ENCODE measurements around the gene CDCP2.
"Not testable (repeated sequence)": the region's sequence is repeated elsewhere in the genome, so short reads cannot be mapped to it uniquely, and the experiment has no call there.

The CDCP2 gene

DNA sequence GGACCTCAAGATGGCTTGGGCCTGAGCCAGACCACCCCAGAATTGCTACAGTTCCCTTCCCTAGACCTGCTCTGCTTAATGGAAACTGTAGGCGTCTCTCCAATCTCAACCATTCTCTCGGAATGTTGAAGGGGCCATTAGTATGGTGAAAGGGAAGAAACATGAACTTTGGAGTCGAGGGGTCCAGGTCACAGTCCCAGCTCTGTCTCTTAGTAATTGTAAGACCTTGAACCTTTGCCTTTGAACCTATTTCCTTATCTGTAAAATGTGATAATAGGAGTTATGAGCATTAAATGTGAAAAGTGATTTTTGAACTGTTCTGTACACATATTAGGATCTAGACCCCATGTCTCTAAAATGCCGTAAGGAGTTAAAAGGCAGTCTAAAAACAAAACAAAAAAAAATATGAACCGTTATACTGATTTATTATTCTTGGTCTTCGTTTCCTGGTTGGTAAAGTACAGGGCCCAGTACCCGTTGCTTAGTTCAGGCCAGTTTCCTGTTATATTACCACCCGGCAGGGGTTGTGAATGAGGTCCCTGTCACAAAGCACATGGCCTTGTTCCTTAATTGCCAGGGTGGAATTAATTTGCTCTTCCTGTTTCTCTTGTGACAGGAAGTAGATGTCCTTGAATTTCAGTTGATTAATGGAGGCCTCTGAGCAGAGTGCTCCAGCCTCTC, 57.1 kb downstream of the CDCP2 start:
- H3K27ac ChIP-seq (ENCODE audit: low read length) = no peak overlapping the region
- H3K9ac ChIP-seq (ENCODE audit: low read depth, low read length) = no peak overlapping the region
- H3K4me1 ChIP-seq (ENCODE audit: insufficient read depth, low read length) = no peaks in the 10 kb centered on the region
- no peaks in the 10 kb centered on the region for H3K27me3 ChIP-seq (ENCODE audit: insufficient read depth, low read length)
- H3K4me3 ChIP-seq (ENCODE audit: low read length) = no peak overlapping the region
- H3K9me3 ChIP-seq (ENCODE audit: insufficient read depth, low read depth, low read length) = no peaks in the 10 kb centered on the region
- no peaks in the 10 kb centered on the region for H3K36me3 ChIP-seq (ENCODE audit: insufficient read depth, low read depth, low read length)

- not testable (repeated sequence) for H3K4me1 ChIP-seq (ENCODE audit: insufficient read depth, low read length); H3K27ac ChIP-seq (ENCODE audit: low read length); H3K27me3 ChIP-seq (ENCODE audit: insufficient read depth, low read length)
Observed at GRCh38 chr1:54094730-54095105, 58.1 kb downstream of the CDCP2 start.

DNA sequence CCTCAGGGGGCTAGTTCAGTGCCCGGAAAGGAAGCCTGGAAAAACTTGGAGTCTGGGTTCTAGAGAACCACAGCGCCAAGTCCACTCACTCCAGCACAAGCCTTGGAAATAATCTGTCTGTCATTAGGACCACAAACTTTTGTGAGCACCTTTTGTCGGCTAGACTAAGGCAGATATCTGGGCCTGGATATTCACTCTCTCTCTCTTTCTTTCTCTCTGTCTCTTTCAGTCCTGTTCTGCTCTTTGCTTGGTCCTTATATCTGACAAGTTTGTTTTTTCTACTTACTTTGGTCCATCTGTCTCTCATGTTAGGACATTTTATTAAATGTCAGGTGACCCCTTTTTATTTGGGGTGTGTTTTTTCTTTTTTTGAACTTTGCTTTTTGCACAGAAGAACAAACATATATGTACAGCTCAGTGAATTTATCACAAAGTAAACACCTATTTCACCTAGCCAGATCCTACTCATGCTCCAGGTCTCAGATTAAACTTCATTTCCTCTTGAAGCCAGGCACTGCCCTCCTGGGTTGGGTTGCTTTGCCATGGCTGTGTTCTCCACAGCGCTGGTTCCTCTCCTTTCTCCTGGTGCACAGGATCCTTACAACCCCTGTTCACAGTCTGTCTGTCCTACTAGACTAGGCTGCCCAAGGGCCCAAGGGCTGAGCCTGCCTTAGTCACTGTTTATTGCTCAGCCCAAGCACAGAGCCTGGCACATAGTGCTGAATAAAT, 58.6 kb downstream of the CDCP2 start:
- no peaks in the 10 kb centered on the region for H3K36me3 ChIP-seq (ENCODE audit: insufficient read depth, low read depth, low read length)
- no peaks in the 10 kb centered on the region for H3K4me1 ChIP-seq (ENCODE audit: insufficient read depth, low read length)
- no peak overlapping the region for H3K4me3 ChIP-seq (ENCODE audit: low read length)
- no peaks in the 10 kb centered on the region for H3K27me3 ChIP-seq (ENCODE audit: insufficient read depth, low read length)
- H3K27ac ChIP-seq (ENCODE audit: low read length) = no peak overlapping the region
- no peaks in the 10 kb centered on the region for H3K9me3 ChIP-seq (ENCODE audit: insufficient read depth, low read depth, low read length)
- H3K9ac ChIP-seq (ENCODE audit: low read depth, low read length) = no peak overlapping the region

More at GRCh38 chr1:54094730-54095105, 58.1 kb downstream of the CDCP2 start:
- not testable (repeated sequence) for H3K9ac ChIP-seq (ENCODE audit: low read depth, low read length); H3K4me3 ChIP-seq (ENCODE audit: low read length); H3K36me3 ChIP-seq (ENCODE audit: insufficient read depth, low read depth, low read length); H3K9me3 ChIP-seq (ENCODE audit: insufficient read depth, low read depth, low read length)

- Histone ChIP-seq H3K4me1 (ENCODE audit: insufficient read depth, low read length) (no peaks in the 10 kb centered on the region), H3K36me3 (ENCODE audit: insufficient read depth, low read depth, low read length) (no peaks in the 10 kb centered on the region), H3K9ac (ENCODE audit: low read depth, low read length) (no peak overlapping the region), H3K27me3 (ENCODE audit: insufficient read depth, low read length) (no peaks in the 10 kb centered on the region), H3K4me3 (ENCODE audit: low read length) (no peak overlapping the region), H3K27ac (ENCODE audit: low read length) (no peak overlapping the region), H3K9me3 (ENCODE audit: insufficient read depth, low read depth, low read length) (no peaks in the 10 kb centered on the region)
Observed at GRCh38 chr1:54091666-54092065, 61.1 kb downstream of the CDCP2 start.

GRCh38 chr1:54088385-54088784, 64.4 kb downstream of the CDCP2 start:
- Histone ChIP-seq H3K9ac (ENCODE audit: low read depth, low read length) (no peak overlapping the region), H3K4me1 (ENCODE audit: insufficient read depth, low read length) (peaks cover 9% of the 10 kb centered on the region; the same call in 1 of the 2 replicates), H3K27me3 (ENCODE audit: insufficient read depth, low read length) (no peaks in the 10 kb centered on the region), H3K9me3 (ENCODE audit: insufficient read depth, low read depth, low read length) (no peaks in the 10 kb centered on the region), H3K4me3 (ENCODE audit: low read length) (no peak overlapping the region), H3K36me3 (ENCODE audit: insufficient read depth, low read depth, low read length) (no peaks in the 10 kb centered on the region), H3K27ac (ENCODE audit: low read length) (no peak overlapping the region)

GRCh38 chr1:54086754-54087153, 66.0 kb downstream of the CDCP2 start:
- Histone ChIP-seq H3K4me3 (ENCODE audit: low read length) (no peak overlapping the region), H3K9me3 (ENCODE audit: insufficient read depth, low read depth, low read length) (no peaks in the 10 kb centered on the region)

DNA sequence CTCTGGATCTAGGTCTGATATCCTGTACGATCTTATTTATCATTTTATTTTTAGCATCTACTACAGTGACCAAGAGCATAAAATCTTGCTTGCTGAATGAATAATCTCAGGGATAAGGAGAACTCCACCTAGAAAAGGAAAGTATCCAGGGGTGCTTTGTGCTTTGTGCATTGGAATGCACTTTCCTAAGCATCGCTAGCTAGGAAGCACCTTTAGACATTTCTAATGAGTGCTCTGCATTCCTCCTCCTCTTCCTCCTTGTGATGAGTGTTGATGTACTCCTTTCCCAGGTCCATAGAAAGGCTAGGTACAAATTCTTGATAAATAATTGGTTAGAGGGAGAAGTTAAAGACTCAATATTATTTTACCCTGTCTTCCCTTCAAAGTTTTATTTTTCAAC, 68.0 kb downstream of the CDCP2 start:
- Histone ChIP-seq H3K9me3 (ENCODE audit: insufficient read depth, low read depth, low read length) (no peaks in the 10 kb centered on the region), H3K4me3 (ENCODE audit: low read length) (no peak overlapping the region), H3K9ac (ENCODE audit: low read depth, low read length) (no peak overlapping the region), H3K27ac (ENCODE audit: low read length) (no peak overlapping the region), H3K36me3 (ENCODE audit: insufficient read depth, low read depth, low read length) (no peaks in the 10 kb centered on the region), H3K4me1 (ENCODE audit: insufficient read depth, low read length) (peaks cover 9% of the 10 kb centered on the region; the same call in 1 of the 2 replicates), H3K27me3 (ENCODE audit: insufficient read depth, low read length) (no peaks in the 10 kb centered on the region)

More at GRCh38 chr1:54086754-54087153, 66.0 kb downstream of the CDCP2 start:
- Histone ChIP-seq H3K27me3 (ENCODE audit: insufficient read depth, low read length) (no peaks in the 10 kb centered on the region), H3K4me1 (ENCODE audit: insufficient read depth, low read length) (peaks cover 9% of the 10 kb centered on the region; the same call in 1 of the 2 replicates), H3K9ac (ENCODE audit: low read depth, low read length) (no peak overlapping the region), H3K36me3 (ENCODE audit: insufficient read depth, low read depth, low read length) (no peaks in the 10 kb centered on the region), H3K27ac (ENCODE audit: low read length) (no peak overlapping the region)

Data from iPS-20b (cell line).